HG03196 (cell line): ENCODE measurements around the gene ERLIN1.

Experiments
- ATAC-seq: cut with Tn5 transposase; IDR thresholded peaks from one replicate; pipeline ENCODE4 v1.9.1; 2021; ENCODE audit not compliant: unreplicated experiment

ERLIN1 gene

GRCh38 chr10:100185364-100186252 lies at the start of gene ERLIN1:
TSS of gene ERLIN1 (minus strand) at chr10:100186029. CDS start at chr10:100185626, 403 bp downstream.
- ATAC-seq, result peak; percentile 84

- no peak for ATAC-seq
Measured at GRCh38 chr10:100232101-100232500, 46.3 kb upstream of the ERLIN1 start.

- ATAC-seq, result no peak
Measured at GRCh38 chr10:100229819-100230422, 44.1 kb upstream of the ERLIN1 start.

- no peak for ATAC-seq
Measured at GRCh38 chr10:100223879-100224278, 38.0 kb upstream of the ERLIN1 start.

GRCh38 chr10:100222529-100222928 lies 36.7 kb upstream of the ERLIN1 start:
- no peak for ATAC-seq

- no peak for ATAC-seq
Measured at GRCh38 chr10:100216006-100216405, 30.2 kb upstream of the ERLIN1 start.

- no peak for ATAC-seq
Measured at GRCh38 chr10:100209303-100209702, 23.5 kb upstream of the ERLIN1 start.

- ATAC-seq, result no peak
Measured at GRCh38 chr10:100208276-100208675, 22.4 kb upstream of the ERLIN1 start.

- no peak for ATAC-seq
Measured at GRCh38 chr10:100204370-100204769, 18.5 kb upstream of the ERLIN1 start.

GRCh38 chr10:100201549-100201948 lies 15.7 kb upstream of the ERLIN1 start:
- ATAC-seq, result no peak

- ATAC-seq, result no peak
Measured at GRCh38 chr10:100194711-100195110, 8.9 kb upstream of the ERLIN1 start.

GRCh38 chr10:100192350-100192749 lies 6.5 kb upstream of the ERLIN1 start:
- ATAC-seq, result no peak

GRCh38 chr10:100186253-100187212 lies 704 bp upstream of the ERLIN1 start:
- peak; percentile 38 for ATAC-seq

- no peak for ATAC-seq
Measured at GRCh38 chr10:100184840-100185239, 989 bp downstream of the ERLIN1 start.

- no peak for ATAC-seq
Measured at GRCh38 chr10:100184426-100184825, 1.4 kb downstream of the ERLIN1 start.

GRCh38 chr10:100183481-100183880 lies 2.3 kb downstream of the ERLIN1 start:
- no peak for ATAC-seq

- no peak for ATAC-seq
Measured at GRCh38 chr10:100182908-100183307, 2.9 kb downstream of the ERLIN1 start.

GRCh38 chr10:100182281-100182680 lies 3.5 kb downstream of the ERLIN1 start:
- no peak for ATAC-seq

- ATAC-seq, result no peak
Measured at GRCh38 chr10:100175875-100176274, 10.0 kb downstream of the ERLIN1 start.

- ATAC-seq, result no peak
Measured at GRCh38 chr10:100174699-100175677, 10.8 kb downstream of the ERLIN1 start.
